Measurements from ENCODE around the gene AGAP1. TPM values are rescaled to one million over a fixed set of nuclear protein-coding genes. Genes with fewer than 3 reads are reported as not detected.

Gene AGAP1
- 1 to 10 TPM in 1 of 3 donors, under 1 TPM in 2; 0.18 to 2.3 (median 0.21) TPM for polyA plus RNA-seq

GRCh38 chr2:235493775-235494715 lies at the start of gene AGAP1:
AGAP1 (plus strand) TSS chr2:235494043.
- H3K27ac Mint-ChIP-seq = no peak within 1 kb of the TSS
- peaks cover 0 to 6% (median 0%) of the 10 kb centered on the region in 6 donors for H3K9me3 Mint-ChIP-seq
- H3K4me1 Mint-ChIP-seq = peaks cover 18 to 21% of the 10 kb centered on the region in 2 donors
- H3K4me3 Mint-ChIP-seq = peak within 1 kb of the TSS; percentile 74 to 82 (median 80)
- DNase-seq = no peak
- H3K36me3 Mint-ChIP-seq = no peaks in the 10 kb centered on the region
- peaks cover 21 to 42% (median 29%) of the 10 kb centered on the region in 3 donors for H3K27me3 Mint-ChIP-seq (ENCODE audit: low read depth in 3 of 3)

GRCh38 chr2:235444101-235444597 lies 49.7 kb upstream of the AGAP1 start:
- DNase-seq = no peak
- Mint-ChIP-seq H3K36me3 (no peaks in the 10 kb centered on the region), H3K4me1 (no peaks in the 10 kb centered on the region), H3K4me3 (no peak overlapping the region), H3K9me3 (no peaks in the 10 kb centered on the region), H3K27ac (no peak overlapping the region), H3K27me3 (ENCODE audit: low read depth in 3 of 3) (peaks cover 4 to 8% (median 7%) of the 10 kb centered on the region in 3 donors)

GRCh38 chr2:235445116-235445515 lies 48.7 kb upstream of the AGAP1 start:
- no peak overlapping the region for H3K4me3 Mint-ChIP-seq

GRCh38 chr2:235446082-235446481 lies 47.8 kb upstream of the AGAP1 start:
- DNase-seq = no peak
- H3K27ac Mint-ChIP-seq = no peak overlapping the region
- peaks cover 4 to 6% (median 5%) of the 10 kb centered on the region in 3 donors for H3K27me3 Mint-ChIP-seq (ENCODE audit: low read depth in 3 of 3)
- no peaks in the 10 kb centered on the region for H3K36me3 Mint-ChIP-seq
- no peaks in the 10 kb centered on the region for H3K9me3 Mint-ChIP-seq
- no peaks in the 10 kb centered on the region for H3K4me1 Mint-ChIP-seq
- H3K4me3 Mint-ChIP-seq = no peak overlapping the region

More at GRCh38 chr2:235445116-235445515, 48.7 kb upstream of the AGAP1 start:
- no peak for DNase-seq
- Mint-ChIP-seq H3K4me1 (no peaks in the 10 kb centered on the region), H3K27me3 (ENCODE audit: low read depth in 3 of 3) (peaks cover 2 to 6% (median 5%) of the 10 kb centered on the region in 3 donors), H3K27ac (no peak overlapping the region), H3K36me3 (no peaks in the 10 kb centered on the region), H3K9me3 (no peaks in the 10 kb centered on the region)

- H3K4me1 Mint-ChIP-seq = no peaks in the 10 kb centered on the region
- no peak overlapping the region for H3K27ac Mint-ChIP-seq
- peaks cover 5 to 6% (median 5%) of the 10 kb centered on the region in 3 donors for H3K27me3 Mint-ChIP-seq (ENCODE audit: low read depth in 3 of 3)
- no peaks in the 10 kb centered on the region for H3K9me3 Mint-ChIP-seq
- no peak overlapping the region for H3K4me3 Mint-ChIP-seq
- DNase-seq = no peak
- H3K36me3 Mint-ChIP-seq = no peaks in the 10 kb centered on the region
Measured at GRCh38 chr2:235447210-235447609, 46.6 kb upstream of the AGAP1 start.

GRCh38 chr2:235449568-235449967 lies 44.3 kb upstream of the AGAP1 start:
- no peaks in the 10 kb centered on the region for H3K9me3 Mint-ChIP-seq
- H3K4me1 Mint-ChIP-seq = no peaks in the 10 kb centered on the region
- H3K36me3 Mint-ChIP-seq = no peaks in the 10 kb centered on the region
- H3K27ac Mint-ChIP-seq = no peak overlapping the region
- no peak overlapping the region for H3K4me3 Mint-ChIP-seq
- DNase-seq = no peak
- H3K27me3 Mint-ChIP-seq (ENCODE audit: low read depth in 3 of 3) = peaks cover 3 to 8% (median 3%) of the 10 kb centered on the region in 3 donors

GRCh38 chr2:235453605-235454151 lies 40.2 kb upstream of the AGAP1 start:
- Mint-ChIP-seq H3K9me3 (no peaks in the 10 kb centered on the region), H3K27me3 (ENCODE audit: low read depth in 3 of 3) (peaks cover 4 to 8% (median 5%) of the 10 kb centered on the region in 3 donors), H3K36me3 (no peaks in the 10 kb centered on the region), H3K4me3 (no peak overlapping the region), H3K4me1 (no peaks in the 10 kb centered on the region), H3K27ac (no peak overlapping the region)
- DNase-seq = no peak

DNA sequence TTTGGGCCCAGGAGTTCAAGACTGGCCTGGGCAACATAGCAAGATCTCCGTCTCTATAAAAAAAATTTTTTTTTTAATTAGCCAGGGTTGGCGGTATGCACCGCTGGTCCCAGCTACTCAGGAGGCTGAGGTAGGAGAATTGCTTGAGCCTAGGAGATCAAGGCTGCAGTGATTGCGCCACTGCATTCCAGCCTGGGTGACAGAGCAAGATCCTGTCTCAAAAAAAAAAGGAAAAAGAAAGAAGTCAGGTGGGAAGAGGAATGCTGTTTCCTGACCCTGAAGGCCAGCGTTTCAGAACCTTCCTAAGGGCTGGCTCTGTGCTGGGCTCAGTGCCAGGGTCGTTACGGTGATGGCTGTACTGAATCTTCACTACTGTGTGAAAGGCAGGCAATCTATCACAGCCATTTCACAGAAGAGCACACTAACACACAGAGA lies 35.0 kb upstream of the AGAP1 start:
- DNase-seq = no peak
- Mint-ChIP-seq H3K36me3 (no peaks in the 10 kb centered on the region), H3K27me3 (ENCODE audit: low read depth in 3 of 3) (peaks cover 5 to 8% (median 6%) of the 10 kb centered on the region in 3 donors), H3K4me3 (no peak overlapping the region), H3K27ac (no peak overlapping the region), H3K9me3 (no peaks in the 10 kb centered on the region), H3K4me1 (no peaks in the 10 kb centered on the region)

GRCh38 chr2:235460548-235461047 lies 33.2 kb upstream of the AGAP1 start:
- peaks cover 7 to 11% (median 8%) of the 10 kb centered on the region in 3 donors for H3K27me3 Mint-ChIP-seq (ENCODE audit: low read depth in 3 of 3)
- H3K4me1 Mint-ChIP-seq = no peaks in the 10 kb centered on the region
- H3K36me3 Mint-ChIP-seq = no peaks in the 10 kb centered on the region
- no peak overlapping the region for H3K27ac Mint-ChIP-seq
- no peaks in the 10 kb centered on the region for H3K9me3 Mint-ChIP-seq
- DNase-seq = no peak
- H3K4me3 Mint-ChIP-seq = no peak overlapping the region

DNA sequence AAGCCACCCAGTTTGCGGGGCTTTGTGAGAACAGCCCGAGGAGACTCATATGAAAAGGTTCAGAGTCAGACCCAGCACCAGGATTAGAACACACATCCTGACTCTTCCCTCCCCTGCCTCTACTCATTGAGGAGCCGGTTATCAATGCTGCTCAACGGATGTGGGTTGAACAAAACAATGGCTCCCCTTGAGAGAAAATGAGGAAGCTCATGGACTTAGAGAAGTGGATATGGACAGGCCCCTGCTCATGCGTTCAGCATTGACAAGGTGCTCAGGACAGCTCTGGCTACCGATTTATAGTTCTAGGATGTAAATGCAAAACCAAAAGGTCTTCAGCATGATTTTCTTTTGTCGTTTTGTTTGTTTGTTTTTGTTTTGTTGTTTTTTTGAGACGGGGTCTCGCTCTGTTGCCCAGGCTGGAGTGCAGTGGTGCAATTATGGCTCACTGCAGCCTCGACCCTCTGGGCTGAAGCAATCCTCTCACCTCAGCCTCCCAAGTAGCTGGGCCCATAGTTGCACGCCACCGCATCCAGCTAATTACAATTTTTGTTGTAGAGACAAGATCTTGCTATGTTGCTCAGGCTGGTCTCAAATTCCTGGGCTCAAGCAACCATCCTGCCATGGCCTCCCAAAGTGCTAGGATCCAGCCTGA lies 32.0 kb upstream of the AGAP1 start:
- Mint-ChIP-seq H3K4me1 (no peaks in the 10 kb centered on the region), H3K27me3 (ENCODE audit: low read depth in 3 of 3) (peaks cover 6 to 11% (median 8%) of the 10 kb centered on the region in 3 donors), H3K9me3 (no peaks in the 10 kb centered on the region), H3K27ac (no peak overlapping the region), H3K36me3 (no peaks in the 10 kb centered on the region), H3K4me3 (no peak overlapping the region)
- DNase-seq = no peak

- Mint-ChIP-seq H3K27me3 (ENCODE audit: low read depth in 3 of 3) (peaks cover 4 to 11% (median 7%) of the 10 kb centered on the region in 3 donors), H3K4me3 (no peak overlapping the region), H3K36me3 (no peaks in the 10 kb centered on the region), H3K9me3 (no peaks in the 10 kb centered on the region), H3K27ac (no peak overlapping the region), H3K4me1 (no peaks in the 10 kb centered on the region)
- DNase-seq = no peak
Measured at GRCh38 chr2:235462415-235462790, 31.4 kb upstream of the AGAP1 start.

DNA sequence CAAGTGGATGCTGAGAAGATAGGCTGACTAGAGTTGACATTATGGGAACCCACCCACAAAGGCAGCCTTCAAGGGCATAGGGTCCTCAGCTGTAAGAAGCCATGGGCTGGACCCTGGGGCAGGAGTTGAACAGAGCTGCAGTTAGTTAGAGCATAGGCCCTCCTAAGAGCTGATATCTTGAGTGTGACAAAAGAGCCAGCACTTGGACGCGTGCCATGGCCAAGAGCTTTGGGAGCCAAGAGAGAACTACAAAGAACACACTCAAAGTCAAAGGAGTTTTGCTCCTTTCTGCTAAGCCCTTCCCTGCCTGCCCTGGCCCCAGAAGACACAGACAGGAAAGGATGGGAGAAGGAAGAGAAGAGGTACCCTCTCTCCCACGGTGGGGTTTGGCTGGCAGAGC lies 29.9 kb upstream of the AGAP1 start:
- no peak overlapping the region for H3K27ac Mint-ChIP-seq
- no peak for DNase-seq
- H3K4me1 Mint-ChIP-seq = no peaks in the 10 kb centered on the region
- no peaks in the 10 kb centered on the region for H3K36me3 Mint-ChIP-seq
- H3K27me3 Mint-ChIP-seq (ENCODE audit: low read depth in 3 of 3) = peaks cover 4 to 11% (median 7%) of the 10 kb centered on the region in 3 donors
- H3K4me3 Mint-ChIP-seq = no peak overlapping the region
- H3K9me3 Mint-ChIP-seq = no peaks in the 10 kb centered on the region

GRCh38 chr2:235467588-235467987 lies 26.3 kb upstream of the AGAP1 start:
- no peaks in the 10 kb centered on the region for H3K4me1 Mint-ChIP-seq
- DNase-seq = no peak
- H3K36me3 Mint-ChIP-seq = no peaks in the 10 kb centered on the region
- H3K27ac Mint-ChIP-seq = no peak overlapping the region
- H3K9me3 Mint-ChIP-seq = no peaks in the 10 kb centered on the region
- no peak overlapping the region for H3K4me3 Mint-ChIP-seq
- peaks cover 5 to 13% (median 11%) of the 10 kb centered on the region in 3 donors for H3K27me3 Mint-ChIP-seq (ENCODE audit: low read depth in 3 of 3)

Data from immature natural killer cell (primary cell).